Measurements from ENCODE around the gene HBD.

Gene HBD

GRCh38 chr11:5235364-5236095 lies 1.2 kb upstream of the HBD start:
- H3K27me3 ChIP-seq: no peaks in the 10 kb centered on the region
- H3K4me1 ChIP-seq (ENCODE audit: control insufficient read depth in 1 of 2, insufficient read depth in 1 of 2, low read depth in 1 of 2, low read length in 1 of 2): no peaks in the 10 kb centered on the region
- no peak for TF ChIP-seq CTCF (IDR thresholded peaks at IDR 0.05)
- no peaks in the 10 kb centered on the region for H3K9me3 ChIP-seq
- H3K36me3 ChIP-seq: no peaks in the 10 kb centered on the region
- H3K4me3 ChIP-seq (ENCODE audit: low read depth in 1 of 2, low read length in 1 of 2): no peak overlapping the region
- H3K27ac ChIP-seq: no peak overlapping the region

GRCh38 chr11:5233307-5233706 lies 976 bp downstream of the HBD start:
- Histone ChIP-seq H3K4me1 (ENCODE audit: control insufficient read depth in 1 of 2, insufficient read depth in 1 of 2, low read depth in 1 of 2, low read length in 1 of 2) (no peaks in the 10 kb centered on the region), H3K4me3 (ENCODE audit: low read depth in 1 of 2, low read length in 1 of 2) (no peak overlapping the region), H3K27me3 (no peaks in the 10 kb centered on the region), H3K36me3 (no peaks in the 10 kb centered on the region), H3K27ac (no peak overlapping the region), H3K9me3 (no peaks in the 10 kb centered on the region)
- no peak for TF ChIP-seq CTCF (IDR thresholded peaks at IDR 0.05)

- Histone ChIP-seq H3K9me3 (no peaks in the 10 kb centered on the region), H3K4me1 (ENCODE audit: control insufficient read depth in 1 of 2, insufficient read depth in 1 of 2, low read depth in 1 of 2, low read length in 1 of 2) (no peaks in the 10 kb centered on the region), H3K27ac (no peak overlapping the region), H3K4me3 (ENCODE audit: low read depth in 1 of 2, low read length in 1 of 2) (no peak overlapping the region), H3K36me3 (no peaks in the 10 kb centered on the region), H3K27me3 (no peaks in the 10 kb centered on the region)
- TF ChIP-seq CTCF (IDR thresholded peaks at IDR 0.05): no peak
These were observed 1.5 kb downstream of the HBD start for GRCh38 chr11:5232821-5233220.

GRCh38 chr11:5232176-5232575 lies 2.1 kb downstream of the HBD start:
- H3K27me3 ChIP-seq: no peaks in the 10 kb centered on the region
- no peaks in the 10 kb centered on the region for H3K4me1 ChIP-seq (ENCODE audit: control insufficient read depth in 1 of 2, insufficient read depth in 1 of 2, low read depth in 1 of 2, low read length in 1 of 2)
- H3K4me3 ChIP-seq (ENCODE audit: low read depth in 1 of 2, low read length in 1 of 2): no peak overlapping the region
- H3K27ac ChIP-seq: no peak overlapping the region
- no peak for TF ChIP-seq CTCF (IDR thresholded peaks at IDR 0.05)
- H3K36me3 ChIP-seq: no peaks in the 10 kb centered on the region
- no peaks in the 10 kb centered on the region for H3K9me3 ChIP-seq

GRCh38 chr11:5231111-5231510 lies 3.2 kb downstream of the HBD start:
- Histone ChIP-seq H3K9me3 (no peaks in the 10 kb centered on the region), H3K4me1 (ENCODE audit: control insufficient read depth in 1 of 2, insufficient read depth in 1 of 2, low read depth in 1 of 2, low read length in 1 of 2) (no peaks in the 10 kb centered on the region), H3K27me3 (no peaks in the 10 kb centered on the region), H3K27ac (no peak overlapping the region), H3K4me3 (ENCODE audit: low read depth in 1 of 2, low read length in 1 of 2) (no peak overlapping the region), H3K36me3 (no peaks in the 10 kb centered on the region)
- no peak for TF ChIP-seq CTCF (IDR thresholded peaks at IDR 0.05)

Measured in neutrophil (primary cell).